GM18517 (cell line): Measurements from ENCODE around the gene SIRT6.
"Not testable (repeated sequence)": the region's sequence is repeated elsewhere in the genome, so short reads cannot be mapped to it uniquely, and the experiment has no call there.

Experiments
- ATAC-seq: cut with Tn5 transposase; IDR thresholded peaks from one replicate; pipeline ENCODE4 v1.9.1; 2021; ENCODE audit warnings: mild to moderate bottlenecking, moderate library complexity; ENCODE audit not compliant: unreplicated experiment

Gene SIRT6

GRCh38 chr19:4138445-4138844, 43.9 kb downstream of the SIRT6 start:
- ATAC-seq, result no peak

GRCh38 chr19:4136680-4137088, 45.7 kb downstream of the SIRT6 start:
- ATAC-seq, result no peak

- ATAC-seq, result not testable (repeated sequence)
Measured at GRCh38 chr19:4135386-4135785, 47.0 kb downstream of the SIRT6 start.

- ATAC-seq, result no peak
Measured at GRCh38 chr19:4134351-4134750, 48.0 kb downstream of the SIRT6 start.

GRCh38 chr19:4130744-4131438, 51.5 kb downstream of the SIRT6 start:
- no peak for ATAC-seq

GRCh38 chr19:4129050-4129449, 53.3 kb downstream of the SIRT6 start:
- ATAC-seq, result not testable (repeated sequence)

- not testable (repeated sequence) for ATAC-seq
Measured at GRCh38 chr19:4127322-4127721, 55.0 kb downstream of the SIRT6 start.

- ATAC-seq, result no peak
Measured at GRCh38 chr19:4124638-4125037, 57.7 kb downstream of the SIRT6 start.
